OCI-LY1 (cell line): ENCODE results near the gene AANAT.
A peak's percentile ranks its signal among the peaks of the same experiment; 100 is the strongest.

Source experiments
- H2AFZ ChIP-seq: fragments of 200-600 bp; sonication (generic), shearing (Covaris generic); 2 replicates; pipeline ENCODE4 v1.6.0; 2014; ENCODE audit warnings: antibody characterized with exemption, mild to moderate bottlenecking, low read length
- H3F3A ChIP-seq: fragments of 200-600 bp; sonication (generic), shearing (Covaris generic); 2 replicates; pipeline ENCODE4 v1.6.0; 2014; ENCODE audit warnings: mild to moderate bottlenecking, antibody characterized with exemption, low read length, moderate library complexity; ENCODE audit not compliant: insufficient read depth
- H3K27ac ChIP-seq: fragments of 200-600 bp; sonication (generic); 2 replicates; pipeline ENCODE4 v1.5.1; 2014; ENCODE audit warnings: low read length, mixed run types, mild to moderate bottlenecking, low read depth; ENCODE audit not compliant: poor library complexity, severe bottlenecking
- H3K27me3 ChIP-seq: fragments of 200-600 bp; sonication (generic); 2 replicates; pipeline ENCODE4 v1.6.0; 2014; ENCODE audit warnings: antibody characterized with exemption, mild to moderate bottlenecking, low read length, moderate library complexity; ENCODE audit not compliant: insufficient read depth
- H3K36me3 ChIP-seq: fragments of 200-600 bp; sonication (generic); 2 replicates; pipeline ENCODE4 v1.6.1; 2014; ENCODE audit warnings: mild to moderate bottlenecking, antibody characterized with exemption, low read length, moderate library complexity, mixed read lengths; ENCODE audit not compliant: insufficient read depth
- H3K4me1 ChIP-seq: fragments of 200-600 bp; sonication (generic); 2 replicates; pipeline ENCODE4 v1.5.1; 2014; ENCODE audit warnings: mild to moderate bottlenecking, low read length, moderate library complexity; ENCODE audit not compliant: insufficient read depth, severe bottlenecking
- H3K4me2 ChIP-seq: fragments of 200-600 bp; sonication (generic), shearing (Covaris generic); 2 replicates; pipeline ENCODE4 v1.6.1; 2014; ENCODE audit warnings: low read length
- H3K4me3 ChIP-seq: fragments of 200-600 bp; sonication (generic); 2 replicates; pipeline ENCODE4 v1.5.1; 2014; ENCODE audit warnings: low read length, low read depth, mild to moderate bottlenecking, mixed read lengths; ENCODE audit not compliant: poor library complexity, severe bottlenecking
- H3K79me2 ChIP-seq: fragments of 200-600 bp; shearing (Covaris generic); 2 replicates; pipeline ENCODE4 v1.6.1; 2016; ENCODE audit warnings: mixed run types, low read length, mixed read lengths; ENCODE audit not compliant: insufficient read depth
- H3K9ac ChIP-seq: fragments of 200-600 bp; sonication (generic), shearing (Covaris generic); 2 replicates; pipeline ENCODE4 v1.6.1; 2014; ENCODE audit warnings: mild to moderate bottlenecking, low read length, mixed read lengths
- H3K9me2 ChIP-seq: fragments of 200-600 bp; sonication (generic), shearing (Covaris generic); 2 replicates; pipeline ENCODE4 v1.6.1; 2014; ENCODE audit warnings: low read depth, mild to moderate bottlenecking, low read length, mixed read lengths
- H3K9me3 ChIP-seq: fragments of 200-600 bp; shearing (Covaris generic); 2 replicates; pipeline ENCODE4 v1.6.1; 2014; ENCODE audit warnings: low read length, mixed read lengths
- H4K20me1 ChIP-seq: fragments of 200-600 bp; sonication (generic), shearing (Covaris generic); 2 replicates; pipeline ENCODE4 v1.6.0; 2016; ENCODE audit warnings: mild to moderate bottlenecking, low read length; ENCODE audit not compliant: insufficient read depth
- CTCF ChIP-seq: fragments of 200-600 bp; sonication (generic), shearing (Covaris generic); IDR thresholded peaks from 2 replicates; pipeline ENCODE4 v1.5.1; 2017; ENCODE audit warnings: mild to moderate bottlenecking, antibody characterized with exemption, low read length, moderate library complexity, mixed read lengths
- EZH2 ChIP-seq: fragments of 200-600 bp; sonication (generic), shearing (Covaris generic); IDR thresholded peaks from 2 replicates; pipeline ENCODE4 v1.8.0; 2017; ENCODE audit warnings: borderline replicate concordance, mixed run types, mild to moderate bottlenecking, antibody characterized with exemption, low read length, moderate library complexity, mixed read lengths

Gene AANAT

GRCh38 chr17:76431509-76431908 is 35.9 kb upstream of the AANAT start:
- Histone ChIP-seq H4K20me1 (no peaks in the 10 kb centered on the region), H3K79me2 (no peaks in the 10 kb centered on the region)

GRCh38 chr17:76432004-76432403 is 35.4 kb upstream of the AANAT start:
- H3K9me2 ChIP-seq = no peaks in the 10 kb centered on the region
- no peak overlapping the region for H3K4me2 ChIP-seq
- H3K4me3 ChIP-seq = no peak overlapping the region
- no peaks in the 10 kb centered on the region for H3K9me3 ChIP-seq
- H3K4me1 ChIP-seq = peaks cover 53% of the 10 kb centered on the region
- no peaks in the 10 kb centered on the region for H3K79me2 ChIP-seq
- peaks cover 6% of the 10 kb centered on the region; the same call in 1 of the 2 replicates for H3K36me3 ChIP-seq
- no peak overlapping the region for H2AFZ ChIP-seq
- no peaks in the 10 kb centered on the region for H4K20me1 ChIP-seq
- no peaks in the 10 kb centered on the region for H3K27me3 ChIP-seq
- no peaks in the 10 kb centered on the region for H3F3A ChIP-seq
- no peak overlapping the region for H3K27ac ChIP-seq
- no peak overlapping the region for H3K9ac ChIP-seq
- TF ChIP-seq CTCF (no peak), EZH2 (no peak)

More at GRCh38 chr17:76431509-76431908, 35.9 kb upstream of the AANAT start:
- Histone ChIP-seq H3K9me2 (no peaks in the 10 kb centered on the region), H3K4me2 (no peak overlapping the region), H3K4me3 (no peak overlapping the region), H3F3A (no peaks in the 10 kb centered on the region), H3K27me3 (no peaks in the 10 kb centered on the region), H3K4me1 (peaks cover 57% of the 10 kb centered on the region), H3K27ac (no peak overlapping the region), H2AFZ (no peak overlapping the region), H3K9ac (no peak overlapping the region), H3K9me3 (no peaks in the 10 kb centered on the region), H3K36me3 (peaks cover 6% of the 10 kb centered on the region; the same call in 1 of the 2 replicates)
- TF ChIP-seq EZH2 = no peak
- TF ChIP-seq CTCF = no peak

GRCh38 chr17:76432712-76433336 is 34.6 kb upstream of the AANAT start:
- no peaks in the 10 kb centered on the region for H3K9me3 ChIP-seq
- peak; percentile 62 for TF ChIP-seq CTCF
- TF ChIP-seq EZH2 = no peak
- no peaks in the 10 kb centered on the region for H3K27me3 ChIP-seq
- no peaks in the 10 kb centered on the region for H3F3A ChIP-seq
- H3K4me2 ChIP-seq = peak overlapping the region; percentile 28; the same call in 1 of the 2 replicates
- no peak overlapping the region for H3K27ac ChIP-seq
- no peaks in the 10 kb centered on the region for H3K9me2 ChIP-seq
- H3K4me1 ChIP-seq = peaks cover 46% of the 10 kb centered on the region
- H3K36me3 ChIP-seq = peaks cover 6% of the 10 kb centered on the region; the same call in 1 of the 2 replicates
- H4K20me1 ChIP-seq = no peaks in the 10 kb centered on the region
- no peak overlapping the region for H2AFZ ChIP-seq
- H3K79me2 ChIP-seq = no peaks in the 10 kb centered on the region
- no peak overlapping the region for H3K9ac ChIP-seq
- H3K4me3 ChIP-seq = no peak overlapping the region
